D721Med (cell line): Measurements from ENCODE around the gene TMTC3.

ENCODE experiments used
- DNase-seq: peaks from one replicate; pipeline ENCODE4 v3.0.0; 2011; ENCODE audit warnings: low spot score; ENCODE audit not compliant: insufficient read length
- FAIRE-seq: peaks from 2 replicates; lab custom pipeline; 2011; peaks lifted over from hg19 to GRCh38; lab: Jason Lieb, UNC
- TF ChIP-seq, protein P1 (sequence below): IDR thresholded peaks from 2 replicates; pipeline ENCODE4 v1.5.1; 2012; ENCODE audit warnings: mild to moderate bottlenecking, control low read depth; ENCODE audit not compliant: insufficient read depth; ENCODE audit errors: missing control alignments

TMTC3 gene

DNA sequence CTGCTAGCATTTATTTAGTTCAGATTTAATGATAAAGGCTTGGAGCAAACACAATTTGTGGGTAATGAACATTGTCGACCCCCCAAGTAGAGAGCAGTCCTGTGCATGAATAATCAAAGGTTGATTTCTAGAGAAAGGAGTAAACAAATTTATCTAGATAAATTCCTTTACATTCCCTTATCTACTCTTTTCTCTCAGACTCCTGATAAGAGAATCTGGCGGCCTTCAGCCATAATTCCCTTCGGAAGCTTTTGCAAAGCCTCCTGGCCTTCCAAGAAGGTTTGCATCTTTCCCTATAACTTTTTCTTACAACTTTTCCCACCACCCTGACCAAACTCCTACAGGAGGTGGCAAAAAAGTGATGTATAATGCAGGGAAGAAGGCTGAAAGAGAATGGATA lies 42.1 kb downstream of the TMTC3 start:
- FAIRE-seq (no peak), DNase-seq (no peak)
- TF ChIP-seq, protein P1, sequence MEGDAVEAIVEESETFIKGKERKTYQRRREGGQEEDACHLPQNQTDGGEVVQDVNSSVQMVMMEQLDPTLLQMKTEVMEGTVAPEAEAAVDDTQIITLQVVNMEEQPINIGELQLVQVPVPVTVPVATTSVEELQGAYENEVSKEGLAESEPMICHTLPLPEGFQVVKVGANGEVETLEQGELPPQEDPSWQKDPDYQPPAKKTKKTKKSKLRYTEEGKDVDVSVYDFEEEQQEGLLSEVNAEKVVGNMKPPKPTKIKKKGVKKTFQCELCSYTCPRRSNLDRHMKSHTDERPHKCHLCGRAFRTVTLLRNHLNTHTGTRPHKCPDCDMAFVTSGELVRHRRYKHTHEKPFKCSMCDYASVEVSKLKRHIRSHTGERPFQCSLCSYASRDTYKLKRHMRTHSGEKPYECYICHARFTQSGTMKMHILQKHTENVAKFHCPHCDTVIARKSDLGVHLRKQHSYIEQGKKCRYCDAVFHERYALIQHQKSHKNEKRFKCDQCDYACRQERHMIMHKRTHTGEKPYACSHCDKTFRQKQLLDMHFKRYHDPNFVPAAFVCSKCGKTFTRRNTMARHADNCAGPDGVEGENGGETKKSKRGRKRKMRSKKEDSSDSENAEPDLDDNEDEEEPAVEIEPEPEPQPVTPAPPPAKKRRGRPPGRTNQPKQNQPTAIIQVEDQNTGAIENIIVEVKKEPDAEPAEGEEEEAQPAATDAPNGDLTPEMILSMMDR, result no peak

DNA sequence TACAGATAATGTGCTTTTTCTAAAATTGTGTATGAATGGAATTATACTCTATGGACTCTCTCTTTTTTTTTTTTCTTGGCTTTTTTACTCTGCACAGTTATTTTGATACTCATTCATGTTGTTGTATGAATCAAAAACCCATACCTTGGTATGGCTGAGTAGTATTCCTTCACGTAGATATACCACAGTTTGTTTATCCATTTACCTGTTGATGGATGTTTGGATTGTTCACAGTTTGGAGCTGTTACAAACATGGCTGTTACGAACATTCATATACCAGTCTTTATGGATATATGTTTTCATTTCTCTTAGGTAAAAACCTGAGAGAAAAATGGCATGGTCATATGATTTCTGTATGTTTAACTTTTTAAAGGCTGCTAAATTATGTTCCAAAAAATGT lies 43.2 kb downstream of the TMTC3 start:
- TF ChIP-seq, protein P1, result no peak
- FAIRE-seq (no peak), DNase-seq (no peak)

DNA sequence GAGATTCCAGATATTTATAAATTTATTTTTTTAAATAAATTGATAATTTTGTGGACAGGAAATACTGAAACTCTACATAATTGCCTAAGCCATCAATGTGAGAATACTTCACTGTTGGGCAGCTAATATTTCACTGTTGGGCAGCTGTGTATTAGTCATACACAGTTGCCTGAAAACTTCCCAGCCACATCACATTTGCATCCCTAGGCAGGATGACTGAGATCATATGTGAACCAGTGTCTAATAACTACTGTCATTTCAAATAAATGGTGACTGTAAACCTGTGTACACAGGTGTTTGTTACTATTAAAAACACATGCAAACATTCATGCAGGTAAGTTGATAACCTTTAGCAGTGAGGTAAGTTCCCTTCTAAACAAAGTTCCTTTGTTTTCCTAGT lies 43.9 kb downstream of the TMTC3 start:
- FAIRE-seq (no peak), DNase-seq (no peak)
- TF ChIP-seq, protein P1, result no peak

DNA sequence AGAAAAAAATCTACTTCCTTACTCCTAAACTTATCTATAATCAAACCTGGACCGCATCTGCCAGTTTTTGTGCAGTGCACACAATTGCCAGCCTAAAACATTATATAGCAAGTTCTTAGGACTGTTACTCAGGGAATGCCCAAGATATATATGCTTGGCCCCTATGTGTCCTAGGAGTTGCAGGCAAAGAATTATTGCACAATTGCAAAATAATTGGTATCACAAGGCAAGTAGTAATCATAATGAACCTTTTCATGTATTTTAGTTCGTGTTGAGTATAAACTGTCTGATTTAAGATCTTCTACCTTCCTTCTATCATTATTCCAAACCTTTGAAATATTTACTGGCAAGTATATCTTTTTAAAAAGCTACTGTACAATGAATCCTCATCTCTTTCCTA lies 45.5 kb downstream of the TMTC3 start:
- FAIRE-seq (no peak), DNase-seq (no peak)
- TF ChIP-seq, protein P1, result no peak

DNA sequence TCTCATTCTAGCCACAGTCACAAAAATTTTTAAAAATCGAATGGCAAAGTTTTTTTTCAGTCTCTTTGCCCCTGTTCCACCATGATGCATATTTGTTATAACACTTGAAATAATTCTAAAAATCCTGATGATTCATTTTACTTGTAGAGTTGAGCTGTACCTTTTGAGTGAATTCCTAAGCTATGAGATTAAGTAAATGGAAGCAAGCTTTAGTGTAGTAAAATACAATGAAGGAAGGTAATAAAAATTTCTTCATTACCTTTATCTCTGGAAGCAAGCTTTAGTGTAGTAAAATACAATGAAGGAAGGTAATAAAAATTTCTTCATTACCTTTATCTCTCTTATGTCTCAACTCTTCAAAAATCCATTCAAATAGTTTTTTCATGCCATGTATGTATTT lies 46.1 kb downstream of the TMTC3 start:
- DNase-seq (no peak), FAIRE-seq (no peak)
- TF ChIP-seq, protein P1, result no peak

DNA sequence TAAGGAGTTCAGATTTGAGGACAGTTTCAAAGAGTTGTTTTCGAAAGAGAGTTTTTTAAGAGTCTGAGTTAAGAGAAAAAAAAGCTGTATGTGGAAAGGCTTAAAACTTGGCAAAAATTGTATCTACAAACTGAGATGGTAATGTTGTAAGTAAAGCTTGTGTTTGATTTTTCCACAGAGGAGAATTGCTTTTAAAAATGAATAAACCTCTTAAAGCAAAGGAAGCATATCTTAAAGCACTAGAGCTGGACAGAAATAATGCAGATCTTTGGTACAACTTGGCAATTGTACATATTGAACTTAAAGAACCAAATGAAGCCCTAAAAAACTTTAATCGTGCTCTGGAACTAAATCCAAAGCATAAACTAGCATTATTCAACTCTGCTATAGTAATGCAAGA lies 50.3 kb downstream of the TMTC3 start:
- TF ChIP-seq, protein P1, result no peak
- DNase-seq (no peak), FAIRE-seq (no peak)

DNA sequence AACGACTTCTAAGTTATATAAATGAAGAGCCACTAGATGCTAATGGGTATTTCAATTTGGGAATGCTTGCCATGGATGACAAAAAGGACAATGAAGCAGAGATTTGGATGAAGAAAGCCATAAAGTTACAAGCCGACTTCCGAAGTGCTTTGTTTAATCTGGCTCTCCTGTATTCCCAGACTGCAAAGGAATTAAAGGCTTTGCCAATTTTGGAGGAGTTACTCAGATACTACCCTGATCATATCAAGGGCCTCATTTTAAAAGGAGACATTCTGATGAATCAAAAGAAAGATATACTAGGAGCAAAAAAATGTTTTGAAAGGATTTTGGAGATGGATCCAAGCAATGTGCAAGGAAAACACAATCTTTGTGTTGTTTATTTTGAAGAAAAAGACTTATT lies 52.8 kb downstream of the TMTC3 start:
- FAIRE-seq, result no peak
- TF ChIP-seq, protein P1, result no peak
- no peak for DNase-seq
